Upper lobe of right lung (tissue), 1 donor: Measurements from ENCODE around the gene ZEB2. TPM values are rescaled to one million over a fixed set of nuclear protein-coding genes. Genes with fewer than 3 reads are reported as not detected.

ENCODE experiments used
- ATAC-seq: fragments of 200-7000 bp; cut with Tn5 transposase; one replicate; pipeline ENCODE4 v1.9.1; 2020; ENCODE audit warnings: mild to moderate bottlenecking, moderate library complexity
- DNase-seq: peaks from one replicate; pipeline ENCODE4 v3.0.0-alpha.2; 2020
- H3K27ac ChIP-seq: fragments of 200-600 bp; one replicate; pipeline ENCODE4 v1.8.0; 2022
- H3K27me3 ChIP-seq: fragments of 200-600 bp; one replicate; pipeline ENCODE4 v1.8.0; 2022; ENCODE audit warnings: mild to moderate bottlenecking
- H3K36me3 ChIP-seq: fragments of 200-600 bp; one replicate; pipeline ENCODE4 v1.8.0; 2022
- H3K4me1 ChIP-seq: fragments of 200-600 bp; one replicate; pipeline ENCODE4 v1.8.0; 2022
- H3K4me3 ChIP-seq: fragments of 200-600 bp; one replicate; pipeline ENCODE4 v1.8.0; 2022; ENCODE audit warnings: mild to moderate bottlenecking
- H3K9me3 ChIP-seq: fragments of 200-600 bp; one replicate; pipeline ENCODE4 v1.8.0; 2022
- CTCF ChIP-seq: fragments of 200-600 bp; IDR thresholded peaks from one replicate; pipeline ENCODE4 v1.8.0; 2022; ENCODE audit warnings: antibody characterized with exemption
- intact Hi-C: fragments of 100-400 bp; cut with DNase I; formaldehyde crosslinking; loops from one replicate; pipeline ENCODE4 v1.11.0; 2022
- total RNA-seq: library from RNA; stranded (reverse); fragmentation: NEBNext Ultra II Directional; extraction: Animal tissue kit (Norgen Biotek cat#: 25700); gene quantifications from one replicate; pipeline ENCODE4 v1.2.1, GENCODE V29; 2021
- donor health status: DM: no; HTN: yes; CAD: no; lungs with severe emphysema.

The ZEB2 gene
- total RNA-seq, 1 donor from 2014 or later = 178 TPM

- Histone ChIP-seq H3K4me3 (no peak overlapping the region), H3K36me3 (no peaks in the 10 kb centered on the region), H3K9me3 (no peaks in the 10 kb centered on the region), H3K27ac (peak overlapping the region; percentile 58), H3K4me1 (peaks cover 61% of the 10 kb centered on the region), H3K27me3 (no peaks in the 10 kb centered on the region)
- ATAC-seq = no peak
- no peak for TF ChIP-seq CTCF
- intact Hi-C loops = no loop called here
- no peak for DNase-seq
These were observed 16.7 kb downstream of the ZEB2 start for GRCh38 chr2:144503242-144503641.

GRCh38 chr2:144502369-144502768 lies 17.6 kb downstream of the ZEB2 start:
- peak overlapping the region; percentile 58 for H3K27ac ChIP-seq
- H3K27me3 ChIP-seq = no peaks in the 10 kb centered on the region
- intact Hi-C loops = no loop called here
- TF ChIP-seq CTCF = no peak
- H3K4me1 ChIP-seq = peaks cover 56% of the 10 kb centered on the region
- no peaks in the 10 kb centered on the region for H3K36me3 ChIP-seq
- no peak for ATAC-seq
- H3K9me3 ChIP-seq = no peaks in the 10 kb centered on the region
- H3K4me3 ChIP-seq = no peak overlapping the region
- no peak for DNase-seq

DNA sequence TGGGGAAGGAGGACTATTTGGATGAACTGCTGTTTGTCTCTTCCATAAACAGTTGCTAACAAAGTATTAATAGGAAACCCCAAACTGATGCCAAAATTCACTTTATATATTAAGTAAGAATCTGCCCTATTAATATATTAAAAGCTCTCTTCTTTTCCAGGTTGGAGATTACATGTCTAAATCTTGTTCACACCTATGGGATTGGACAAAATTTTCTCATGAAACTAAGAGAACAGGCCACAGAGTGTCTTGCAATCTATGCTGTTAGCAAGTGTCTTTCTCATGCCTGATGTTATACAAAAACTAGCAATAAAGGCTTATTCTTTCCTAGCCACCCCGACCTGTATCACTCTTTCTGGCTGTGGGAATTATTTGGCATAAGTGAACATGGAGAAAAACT lies 18.3 kb downstream of the ZEB2 start:
- DNase-seq = no peak
- Histone ChIP-seq H3K4me1 (peaks cover 54% of the 10 kb centered on the region), H3K27me3 (no peaks in the 10 kb centered on the region), H3K36me3 (no peaks in the 10 kb centered on the region), H3K9me3 (no peaks in the 10 kb centered on the region), H3K27ac (peak overlapping the region; percentile 58), H3K4me3 (no peak overlapping the region)
- intact Hi-C loops = no loop called here
- no peak for ATAC-seq
- no peak for TF ChIP-seq CTCF

GRCh38 chr2:144501118-144501517 lies 18.8 kb downstream of the ZEB2 start:
- H3K36me3 ChIP-seq = no peaks in the 10 kb centered on the region
- no peak overlapping the region for H3K4me3 ChIP-seq
- intact Hi-C loops = no loop called here
- no peak for ATAC-seq
- no peaks in the 10 kb centered on the region for H3K27me3 ChIP-seq
- H3K4me1 ChIP-seq = peaks cover 54% of the 10 kb centered on the region
- no peak for TF ChIP-seq CTCF
- peak overlapping the region; percentile 58 for H3K27ac ChIP-seq
- no peak for DNase-seq
- H3K9me3 ChIP-seq = no peaks in the 10 kb centered on the region

- Histone ChIP-seq H3K4me3 (no peak overlapping the region), H3K4me1 (peaks cover 54% of the 10 kb centered on the region), H3K27me3 (no peaks in the 10 kb centered on the region), H3K36me3 (no peaks in the 10 kb centered on the region), H3K27ac (no peak overlapping the region), H3K9me3 (no peaks in the 10 kb centered on the region)
- no peak for TF ChIP-seq CTCF
- intact Hi-C loops = no loop called here
- no peak for ATAC-seq
- DNase-seq = no peak
These were observed 19.4 kb downstream of the ZEB2 start for GRCh38 chr2:144500563-144500962.

- no peak for TF ChIP-seq CTCF
- H3K4me3 ChIP-seq = no peak overlapping the region
- no peak for ATAC-seq
- H3K27ac ChIP-seq = no peak overlapping the region
- no peaks in the 10 kb centered on the region for H3K27me3 ChIP-seq
- H3K9me3 ChIP-seq = no peaks in the 10 kb centered on the region
- intact Hi-C loops = no loop called here
- H3K36me3 ChIP-seq = no peaks in the 10 kb centered on the region
- H3K4me1 ChIP-seq = peaks cover 50% of the 10 kb centered on the region
- no peak for DNase-seq
These were observed 21.6 kb downstream of the ZEB2 start for GRCh38 chr2:144498277-144498676.
